Astrocyte (in vitro differentiated cells and primary cell): ENCODE results near the gene PIGC. TPM values are rescaled to one million over a fixed set of nuclear protein-coding genes. Genes with fewer than 3 reads are reported as not detected.

Source experiments
- DNase-seq: peaks from one replicate; pipeline ENCODE4 v3.0.0-alpha.2; 2010; ENCODE audit warnings: low read depth
- FAIRE-seq: peaks from 2 replicates; lab custom pipeline; 2011; peaks lifted over from hg19 to GRCh38; lab: Jason Lieb, UNC
- H2AFZ ChIP-seq: 2 replicates; pipeline ENCODE4 v1.6.0; 2012; ENCODE audit warnings: low read depth, low read length, inconsistent platforms
- H3K27ac ChIP-seq: 2 replicates; pipeline ENCODE4 v1.5.1; 2011; ENCODE audit warnings: low read depth, low read length, inconsistent platforms
- H3K27me3 ChIP-seq: 2 replicates; pipeline ENCODE4 v1.6.0; 2011; ENCODE audit warnings: low read length, inconsistent platforms; ENCODE audit not compliant: insufficient read depth
- H3K36me3 ChIP-seq: 2 replicates; pipeline ENCODE4 v1.5.1; 2011; ENCODE audit warnings: low read length, inconsistent platforms; ENCODE audit not compliant: insufficient read depth
- H3K4me1 ChIP-seq: 2 replicates; pipeline ENCODE4 v1.5.1; 2011; ENCODE audit warnings: low read length, inconsistent platforms; ENCODE audit not compliant: insufficient read depth
- H3K4me2 ChIP-seq: 2 replicates; pipeline ENCODE4 v1.6.0; 2012; ENCODE audit warnings: low read length, inconsistent platforms
- H3K4me3 ChIP-seq: 2 replicates; pipeline ENCODE4 v1.5.1; 2011; ENCODE audit warnings: low read depth, mild to moderate bottlenecking, low read length, inconsistent platforms; ENCODE audit not compliant: insufficient read depth
- H3K79me2 ChIP-seq: 2 replicates; pipeline ENCODE4 v1.6.0; 2012; ENCODE audit warnings: mild to moderate bottlenecking, low read length, inconsistent platforms; ENCODE audit not compliant: insufficient read depth
- H3K9ac ChIP-seq: 2 replicates; pipeline ENCODE4 v1.6.0; 2012; ENCODE audit warnings: mild to moderate bottlenecking, low read length, inconsistent platforms
- H3K9me3 ChIP-seq: 2 replicates; pipeline ENCODE4 v1.5.1; 2012; ENCODE audit warnings: low read depth, mild to moderate bottlenecking, low read length, inconsistent platforms; ENCODE audit not compliant: insufficient read depth
- H4K20me1 ChIP-seq: 2 replicates; pipeline ENCODE4 v1.6.0; 2012; ENCODE audit warnings: low read length, inconsistent platforms; ENCODE audit not compliant: insufficient read depth
- H3K27ac Mint-ChIP-seq: one replicate; pipeline ENCODE4 v1.8.0; 2021; ENCODE audit warnings: mild to moderate bottlenecking, mixed read lengths; ENCODE audit not compliant: unreplicated experiment
- H3K27me3 Mint-ChIP-seq: one replicate; pipeline ENCODE4 v1.8.0; 2021; ENCODE audit warnings: low read depth, mixed read lengths; ENCODE audit not compliant: unreplicated experiment
- H3K36me3 Mint-ChIP-seq: one replicate; pipeline ENCODE4 v1.8.0; 2021; ENCODE audit warnings: low read depth, mixed read lengths; ENCODE audit not compliant: unreplicated experiment
- H3K4me1 Mint-ChIP-seq: one replicate; pipeline ENCODE4 v1.8.0; 2021; ENCODE audit warnings: low read depth, mixed read lengths; ENCODE audit not compliant: unreplicated experiment
- H3K4me3 Mint-ChIP-seq: one replicate; pipeline ENCODE4 v1.8.0; 2021; ENCODE audit warnings: mild to moderate bottlenecking, moderate library complexity, mixed read lengths; ENCODE audit not compliant: unreplicated experiment
- H3K9me3 Mint-ChIP-seq: one replicate; pipeline ENCODE4 v1.8.0; 2021; ENCODE audit warnings: mild to moderate bottlenecking, mixed read lengths; ENCODE audit not compliant: unreplicated experiment
- EZH2 ChIP-seq: IDR thresholded peaks from 2 replicates; pipeline ENCODE4 v1.6.1; 2012; ENCODE audit warnings: mild to moderate bottlenecking, low read length, inconsistent platforms; ENCODE audit not compliant: insufficient read depth
- total RNA-seq: library from RNA; stranded (reverse); gene quantifications from 2 replicates; pipeline ENCODE4 v1.2.1, GENCODE V29; 2021
- TF ChIP-seq, protein P1 (sequence below): IDR thresholded peaks from 2 replicates; pipeline ENCODE4 v1.5.1; 2011; ENCODE audit warnings: low read depth, mild to moderate bottlenecking, inconsistent platforms, low read length, moderate library complexity; ENCODE audit not compliant: insufficient read depth

PIGC gene
- total RNA-seq, 1 donor from 2014 or later, result 17.8 TPM

DNA sequence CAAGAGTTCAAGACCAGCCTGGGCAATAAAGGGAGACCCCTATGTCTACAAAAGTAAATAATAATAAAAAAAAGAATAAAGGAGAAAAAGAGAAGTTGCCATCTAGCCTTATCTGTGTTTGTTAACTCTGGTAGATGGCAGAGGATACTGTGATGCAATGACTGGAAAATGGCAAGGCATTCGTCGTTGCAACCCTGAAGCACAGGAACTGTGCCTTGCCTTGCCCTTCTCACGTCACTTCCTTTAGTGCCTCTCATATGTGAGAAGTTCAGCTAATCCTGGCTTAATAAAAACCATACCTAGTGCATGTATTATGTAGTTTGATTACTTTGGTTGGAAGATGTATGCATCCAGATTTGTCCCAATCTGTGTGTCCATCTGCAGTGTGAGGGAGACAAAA is 25.8 kb upstream of the PIGC start:
- Histone ChIP-seq H3K4me3 (no peak overlapping the region), H3K9ac (no peak overlapping the region), H3K4me2 (no peak overlapping the region), H2AFZ (no peak overlapping the region), H3K27ac (no peak overlapping the region), H3K36me3 (no peaks in the 10 kb centered on the region), H3K79me2 (no peaks in the 10 kb centered on the region), H3K27me3 (no peaks in the 10 kb centered on the region), H3K4me1 (no peaks in the 10 kb centered on the region), H4K20me1 (no peaks in the 10 kb centered on the region), H3K9me3 (no peaks in the 10 kb centered on the region)
- TF ChIP-seq, protein P1, sequence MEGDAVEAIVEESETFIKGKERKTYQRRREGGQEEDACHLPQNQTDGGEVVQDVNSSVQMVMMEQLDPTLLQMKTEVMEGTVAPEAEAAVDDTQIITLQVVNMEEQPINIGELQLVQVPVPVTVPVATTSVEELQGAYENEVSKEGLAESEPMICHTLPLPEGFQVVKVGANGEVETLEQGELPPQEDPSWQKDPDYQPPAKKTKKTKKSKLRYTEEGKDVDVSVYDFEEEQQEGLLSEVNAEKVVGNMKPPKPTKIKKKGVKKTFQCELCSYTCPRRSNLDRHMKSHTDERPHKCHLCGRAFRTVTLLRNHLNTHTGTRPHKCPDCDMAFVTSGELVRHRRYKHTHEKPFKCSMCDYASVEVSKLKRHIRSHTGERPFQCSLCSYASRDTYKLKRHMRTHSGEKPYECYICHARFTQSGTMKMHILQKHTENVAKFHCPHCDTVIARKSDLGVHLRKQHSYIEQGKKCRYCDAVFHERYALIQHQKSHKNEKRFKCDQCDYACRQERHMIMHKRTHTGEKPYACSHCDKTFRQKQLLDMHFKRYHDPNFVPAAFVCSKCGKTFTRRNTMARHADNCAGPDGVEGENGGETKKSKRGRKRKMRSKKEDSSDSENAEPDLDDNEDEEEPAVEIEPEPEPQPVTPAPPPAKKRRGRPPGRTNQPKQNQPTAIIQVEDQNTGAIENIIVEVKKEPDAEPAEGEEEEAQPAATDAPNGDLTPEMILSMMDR, result no peak
- no peak for TF ChIP-seq EZH2
- Mint-ChIP-seq H3K4me1 (peaks cover 27% of the 10 kb centered on the region), H3K4me3 (no peak overlapping the region), H3K27me3 (no peaks in the 10 kb centered on the region), H3K27ac (no peak overlapping the region), H3K9me3 (peaks cover 2% of the 10 kb centered on the region), H3K36me3 (no peaks in the 10 kb centered on the region)
- FAIRE-seq (no peak), DNase-seq (no peak)

DNA sequence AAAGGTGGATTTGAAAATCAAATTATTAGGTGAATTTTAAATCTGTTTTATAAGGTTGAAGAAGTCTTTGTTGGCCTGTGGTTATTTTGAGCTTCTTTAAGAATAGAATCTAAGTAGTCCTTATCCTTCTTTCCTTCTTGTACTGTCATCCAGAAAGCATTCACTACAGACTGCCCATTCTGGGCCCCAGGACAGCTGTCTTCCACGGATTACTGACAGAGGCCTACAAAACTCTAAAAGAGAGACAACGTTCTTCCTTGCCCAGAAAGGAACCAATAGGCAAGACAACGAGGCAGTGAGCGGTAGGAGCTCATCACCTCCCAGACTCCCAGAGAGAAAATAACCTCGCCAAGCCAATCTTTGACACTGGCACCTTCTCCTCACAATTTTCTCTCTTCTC is 24.4 kb upstream of the PIGC start:
- H3K9me3 ChIP-seq, result no peaks in the 10 kb centered on the region
- H3K9ac ChIP-seq, result no peak overlapping the region
- FAIRE-seq, result no peak
- no peaks in the 10 kb centered on the region for H3K4me1 ChIP-seq
- no peak overlapping the region for H3K4me3 ChIP-seq
- H3K4me2 ChIP-seq, result no peak overlapping the region
- no peaks in the 10 kb centered on the region for H3K27me3 ChIP-seq
- peaks cover 27% of the 10 kb centered on the region for H3K4me1 Mint-ChIP-seq
- no peak overlapping the region for H3K27ac ChIP-seq
- no peak overlapping the region for H3K4me3 Mint-ChIP-seq
- no peaks in the 10 kb centered on the region for H3K27me3 Mint-ChIP-seq
- TF ChIP-seq, protein P1, result no peak
- no peak for TF ChIP-seq EZH2
- H3K36me3 Mint-ChIP-seq, result no peaks in the 10 kb centered on the region
- DNase-seq, result no peak
- H4K20me1 ChIP-seq, result no peaks in the 10 kb centered on the region
- H3K79me2 ChIP-seq, result no peaks in the 10 kb centered on the region
- no peak overlapping the region for H3K27ac Mint-ChIP-seq
- H3K36me3 ChIP-seq, result no peaks in the 10 kb centered on the region
- peaks cover 2% of the 10 kb centered on the region for H3K9me3 Mint-ChIP-seq
- no peak overlapping the region for H2AFZ ChIP-seq

DNA sequence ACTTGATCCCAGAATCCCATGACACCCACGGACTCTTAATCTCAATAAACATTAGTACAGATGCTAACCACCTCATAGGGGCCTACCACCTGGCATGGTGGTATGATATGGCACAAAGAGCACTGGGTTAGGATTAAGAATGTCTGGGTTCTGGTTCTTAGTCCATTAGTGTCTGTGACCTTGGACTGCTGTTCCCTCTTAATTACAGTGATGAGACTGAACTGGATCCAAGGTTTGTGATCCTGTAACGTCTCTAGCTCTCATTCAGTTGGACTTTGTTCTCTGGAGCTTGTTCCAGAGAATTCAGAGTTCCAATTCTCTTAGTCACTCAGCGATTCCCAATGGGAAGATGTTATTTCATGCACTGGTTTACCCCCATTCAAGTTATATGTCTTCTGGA is 23.6 kb upstream of the PIGC start:
- H3K4me2 ChIP-seq, result no peak overlapping the region
- H3K9ac ChIP-seq, result no peak overlapping the region
- H3K36me3 ChIP-seq, result no peaks in the 10 kb centered on the region
- Mint-ChIP-seq H3K9me3 (peaks cover 2% of the 10 kb centered on the region), H3K27me3 (no peaks in the 10 kb centered on the region), H3K27ac (no peak overlapping the region), H3K4me3 (no peak overlapping the region), H3K4me1 (peaks cover 27% of the 10 kb centered on the region), H3K36me3 (no peaks in the 10 kb centered on the region)
- H4K20me1 ChIP-seq, result no peaks in the 10 kb centered on the region
- no peak overlapping the region for H3K4me3 ChIP-seq
- no peak overlapping the region for H2AFZ ChIP-seq
- FAIRE-seq, result no peak
- no peaks in the 10 kb centered on the region for H3K4me1 ChIP-seq
- H3K9me3 ChIP-seq, result no peaks in the 10 kb centered on the region
- TF ChIP-seq EZH2, result no peak
- TF ChIP-seq, protein P1, result no peak
- H3K79me2 ChIP-seq, result no peaks in the 10 kb centered on the region
- no peak for DNase-seq
- no peak overlapping the region for H3K27ac ChIP-seq
- no peaks in the 10 kb centered on the region for H3K27me3 ChIP-seq
